ENCODE measurements around the gene OR4F15.

OR4F15 gene

DNA sequence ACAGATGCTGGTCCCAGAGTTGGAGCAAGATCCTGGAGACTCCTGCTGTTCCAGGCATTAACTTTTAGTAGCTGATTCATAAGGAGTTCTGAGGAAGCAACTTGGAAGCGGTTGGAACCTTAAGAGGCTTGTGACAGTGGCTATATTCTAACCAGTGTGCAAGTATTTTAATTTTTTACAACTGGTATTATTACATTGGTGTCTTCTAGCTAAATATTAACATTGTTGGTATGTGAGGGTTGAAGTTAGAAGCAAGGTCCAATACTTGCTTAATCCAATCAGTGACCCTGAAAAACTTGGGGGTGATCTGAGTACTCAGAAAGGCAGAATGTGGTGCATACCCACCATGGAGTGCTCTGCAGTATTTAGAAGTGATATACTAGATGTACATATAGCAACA, 1.5 kb upstream of the OR4F15 start:
- no peak overlapping the region for H3K4me3 ChIP-seq (ENCODE audit: low read length)
- DNase-seq (ENCODE audit: low read depth), result no peak
- TF ChIP-seq, protein P1, sequence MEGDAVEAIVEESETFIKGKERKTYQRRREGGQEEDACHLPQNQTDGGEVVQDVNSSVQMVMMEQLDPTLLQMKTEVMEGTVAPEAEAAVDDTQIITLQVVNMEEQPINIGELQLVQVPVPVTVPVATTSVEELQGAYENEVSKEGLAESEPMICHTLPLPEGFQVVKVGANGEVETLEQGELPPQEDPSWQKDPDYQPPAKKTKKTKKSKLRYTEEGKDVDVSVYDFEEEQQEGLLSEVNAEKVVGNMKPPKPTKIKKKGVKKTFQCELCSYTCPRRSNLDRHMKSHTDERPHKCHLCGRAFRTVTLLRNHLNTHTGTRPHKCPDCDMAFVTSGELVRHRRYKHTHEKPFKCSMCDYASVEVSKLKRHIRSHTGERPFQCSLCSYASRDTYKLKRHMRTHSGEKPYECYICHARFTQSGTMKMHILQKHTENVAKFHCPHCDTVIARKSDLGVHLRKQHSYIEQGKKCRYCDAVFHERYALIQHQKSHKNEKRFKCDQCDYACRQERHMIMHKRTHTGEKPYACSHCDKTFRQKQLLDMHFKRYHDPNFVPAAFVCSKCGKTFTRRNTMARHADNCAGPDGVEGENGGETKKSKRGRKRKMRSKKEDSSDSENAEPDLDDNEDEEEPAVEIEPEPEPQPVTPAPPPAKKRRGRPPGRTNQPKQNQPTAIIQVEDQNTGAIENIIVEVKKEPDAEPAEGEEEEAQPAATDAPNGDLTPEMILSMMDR (conservative IDR thresholded peaks at IDR 0.05; ENCODE audit: low read depth, low read length), result no peak

DNA sequence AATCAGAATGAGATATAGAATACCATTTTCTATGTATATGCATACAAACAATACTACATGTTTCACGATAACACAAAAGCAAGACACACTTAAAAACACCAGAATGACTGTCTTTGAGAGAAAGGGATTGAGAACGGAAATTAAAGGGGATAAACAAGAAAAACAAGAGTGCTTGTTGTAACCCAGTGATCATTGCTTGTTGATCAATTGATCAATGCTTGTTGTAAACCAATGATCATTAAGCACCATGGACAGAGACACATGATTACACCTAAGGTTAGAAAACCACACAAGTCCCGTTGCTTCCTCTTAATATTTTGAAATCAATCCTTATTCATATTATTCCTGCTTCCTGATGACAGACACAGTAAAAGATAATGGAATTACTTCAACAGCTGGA, 1.1 kb upstream of the OR4F15 start:
- TF ChIP-seq, protein P1 (conservative IDR thresholded peaks at IDR 0.05; ENCODE audit: low read depth, low read length), result no peak
- no peak overlapping the region for H3K4me3 ChIP-seq (ENCODE audit: low read length)
- DNase-seq (ENCODE audit: low read depth), result no peak

GRCh38 chr15:101813803-101814534, 2.0 kb downstream of the OR4F15 start:
- no peak overlapping the region for H3K4me3 ChIP-seq (ENCODE audit: low read length)
- DNase-seq (ENCODE audit: low read depth), result no peak
- TF ChIP-seq, protein P1 (conservative IDR thresholded peaks at IDR 0.05; ENCODE audit: low read depth, low read length), result no peak

- no peak overlapping the region for H3K4me3 ChIP-seq (ENCODE audit: low read length)
- DNase-seq (ENCODE audit: low read depth), result no peak
- TF ChIP-seq, protein P1 (conservative IDR thresholded peaks at IDR 0.05; ENCODE audit: low read depth, low read length), result no peak
These were observed 8.8 kb downstream of the OR4F15 start for GRCh38 chr15:101820781-101821180.

GRCh38 chr15:101827257-101827656, 15.3 kb downstream of the OR4F15 start:
- TF ChIP-seq, protein P1 (conservative IDR thresholded peaks at IDR 0.05; ENCODE audit: low read depth, low read length), result no peak
- H3K4me3 ChIP-seq (ENCODE audit: low read length), result no peak overlapping the region
- no peak for DNase-seq (ENCODE audit: low read depth)

DNA sequence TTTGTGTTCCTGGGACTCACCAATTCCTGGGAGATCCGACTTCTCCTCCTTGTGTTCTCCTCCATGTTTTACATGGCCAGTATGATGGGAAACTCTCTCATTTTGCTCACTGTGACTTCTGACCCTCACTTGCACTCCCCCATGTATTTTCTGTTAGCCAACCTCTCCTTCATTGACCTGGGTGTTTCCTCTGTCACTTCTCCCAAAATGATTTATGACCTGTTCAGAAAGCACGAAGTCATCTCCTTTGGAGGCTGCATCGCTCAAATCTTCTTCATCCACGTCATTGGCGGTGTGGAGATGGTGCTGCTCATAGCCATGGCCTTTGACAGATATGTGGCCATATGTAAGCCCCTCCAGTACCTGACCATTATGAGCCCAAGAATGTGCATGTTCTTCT, 16.8 kb downstream of the OR4F15 start:
- H3K4me3 ChIP-seq (ENCODE audit: low read length), result no peak overlapping the region
- TF ChIP-seq, protein P1 (conservative IDR thresholded peaks at IDR 0.05; ENCODE audit: low read depth, low read length), result no peak

DNA sequence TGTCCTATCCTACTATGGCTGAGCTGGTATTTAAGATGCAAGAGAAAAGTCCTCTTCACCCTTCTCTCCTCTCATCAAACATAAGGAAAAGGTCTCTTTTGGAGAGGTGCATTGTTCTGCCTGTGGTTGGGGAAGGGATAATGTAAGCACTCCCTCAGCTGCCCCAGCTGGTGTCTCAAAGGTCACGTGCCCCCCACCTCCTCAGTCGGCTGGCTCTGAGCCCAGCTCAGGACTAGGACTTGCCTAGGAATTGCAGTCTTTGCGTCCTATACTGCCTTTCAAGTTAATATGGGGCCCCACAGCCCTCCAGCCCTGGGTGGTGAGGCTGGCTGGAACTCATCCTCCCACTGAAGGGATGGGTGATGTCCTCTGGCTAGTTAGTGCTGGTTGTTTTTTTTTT, 29.7 kb downstream of the OR4F15 start:
- no peak overlapping the region for H3K4me3 ChIP-seq (ENCODE audit: low read length)
- TF ChIP-seq, protein P1 (conservative IDR thresholded peaks at IDR 0.05; ENCODE audit: low read depth, low read length), result no peak
- DNase-seq (ENCODE audit: low read depth), result no peak

More for the DNA sequence above, 16.8 kb downstream of the OR4F15 start:
- no peak for DNase-seq (ENCODE audit: low read depth)
